ENCODE results near the gene FAM43A.

The FAM43A gene

GRCh38 chr3:194731506-194732073 lies 45.9 kb downstream of the FAM43A start:
- no peaks in the 10 kb centered on the region for H3K36me3 Mint-ChIP-seq (ENCODE audit: low read depth)

DNA sequence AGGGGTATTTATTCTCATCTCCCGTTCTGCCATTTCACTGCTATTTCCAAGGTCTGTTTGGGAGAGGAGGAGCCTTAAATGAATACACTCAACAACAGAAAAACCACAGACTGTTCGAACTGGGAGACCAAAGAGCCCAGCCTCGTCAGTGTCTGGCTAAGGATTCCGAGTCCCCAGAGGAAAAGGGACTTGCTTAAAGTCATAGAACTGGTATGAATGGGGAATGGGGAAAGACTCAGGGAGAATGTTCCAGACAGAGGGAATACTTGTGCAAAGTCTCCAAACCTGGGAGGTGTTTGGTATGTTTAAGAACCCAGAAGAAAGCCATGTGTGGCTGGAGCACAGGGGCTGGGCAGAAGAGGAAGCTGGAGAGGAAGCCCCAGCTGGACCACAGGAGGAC lies 46.9 kb downstream of the FAM43A start:
- Mint-ChIP-seq H3K9me3 (no peaks in the 10 kb centered on the region), H3K4me1 (ENCODE audit: low read depth) (no peaks in the 10 kb centered on the region), H3K4me3 (no peak overlapping the region), H3K36me3 (ENCODE audit: low read depth) (no peaks in the 10 kb centered on the region), H3K27me3 (ENCODE audit: low read depth) (peaks cover 25% of the 10 kb centered on the region), H3K27ac (no peak overlapping the region)
- DNase-seq (ENCODE audit: low spot score) = no peak

More at GRCh38 chr3:194731506-194732073, 45.9 kb downstream of the FAM43A start:
- peaks cover 25% of the 10 kb centered on the region for H3K27me3 Mint-ChIP-seq (ENCODE audit: low read depth)
- H3K4me3 Mint-ChIP-seq = no peak overlapping the region
- DNase-seq (ENCODE audit: low spot score) = no peak
- no peaks in the 10 kb centered on the region for H3K9me3 Mint-ChIP-seq
- H3K4me1 Mint-ChIP-seq (ENCODE audit: low read depth) = no peaks in the 10 kb centered on the region
- H3K27ac Mint-ChIP-seq = no peak overlapping the region

- no peaks in the 10 kb centered on the region for H3K4me1 Mint-ChIP-seq (ENCODE audit: low read depth)
- no peaks in the 10 kb centered on the region for H3K36me3 Mint-ChIP-seq (ENCODE audit: low read depth)
- no peak overlapping the region for H3K27ac Mint-ChIP-seq
- no peak for DNase-seq (ENCODE audit: low spot score)
- H3K27me3 Mint-ChIP-seq (ENCODE audit: low read depth) = peaks cover 25% of the 10 kb centered on the region
- no peak overlapping the region for H3K4me3 Mint-ChIP-seq
- H3K9me3 Mint-ChIP-seq = no peaks in the 10 kb centered on the region
Measured at GRCh38 chr3:194736277-194736895, 50.7 kb downstream of the FAM43A start.

- H3K27ac Mint-ChIP-seq = no peak overlapping the region
- H3K4me3 Mint-ChIP-seq = no peak overlapping the region
- H3K36me3 Mint-ChIP-seq (ENCODE audit: low read depth) = no peaks in the 10 kb centered on the region
- no peaks in the 10 kb centered on the region for H3K9me3 Mint-ChIP-seq
- H3K27me3 Mint-ChIP-seq (ENCODE audit: low read depth) = peaks cover 19% of the 10 kb centered on the region
- no peaks in the 10 kb centered on the region for H3K4me1 Mint-ChIP-seq (ENCODE audit: low read depth)
- DNase-seq (ENCODE audit: low spot score) = no peak
Measured at GRCh38 chr3:194736896-194737600, 51.4 kb downstream of the FAM43A start.
